IMR-90 (cell line): ENCODE results near the gene B3GNT9. TPM values are rescaled to one million over a fixed set of nuclear protein-coding genes. Genes with fewer than 3 reads are reported as not detected.

ENCODE experiments used
- ATAC-seq: fragments of 200-7000 bp; cut with Tn5 transposase; 2 replicates; pipeline ENCODE4 v1.9.1; 2020; ENCODE audit warnings: low read depth, mild to moderate bottlenecking, moderate library complexity
- BruUV-seq: library from RNA; stranded (reverse); fragments of 400-500 nt; replicated peaks from 2 replicates; lab custom pipeline; 2021; lab: Mats Ljungman, UMichigan
- CTCF ChIA-PET: fragments of 300-600 bp; formaldehyde crosslinking; extraction: SDS; loops from one replicate; lab custom pipeline; 2021; ENCODE audit warnings: antibody characterized with exemption; lab: Yijun Ruan, JAX
- POLR2A ChIA-PET: fragments of 300-600 bp; sonication (Branson Sonifier 250); formaldehyde crosslinking; loops from one replicate; lab custom pipeline; 2022; ENCODE audit warnings: antibody characterized with exemption; ENCODE audit not compliant: unreplicated experiment; lab: Charles Lee
- DNase-seq: peaks from one replicate; pipeline ENCODE4 v3.0.0; 2013
- H2AFZ ChIP-seq: replicated peaks from 2 replicates; pipeline ENCODE3; 2013; ENCODE audit warnings: low read length, mild to moderate bottlenecking; ENCODE audit not compliant: poor library complexity
- H2AK5ac ChIP-seq: 2 replicates; pipeline ENCODE4 v1.6.1; 2013; ENCODE audit warnings: low read depth, low read length, inconsistent platforms
- H2AK9ac ChIP-seq: replicated peaks from 2 replicates; pipeline ENCODE3; 2013; ENCODE audit warnings: mild to moderate bottlenecking, low read depth, low read length, moderate library complexity; ENCODE audit not compliant: poor library complexity
- H2BK120ac ChIP-seq: 2 replicates; pipeline ENCODE4 v1.6.1; 2013; ENCODE audit warnings: low read depth, low read length, inconsistent platforms
- H2BK15ac ChIP-seq: 3 replicates; pipeline ENCODE4 v1.6.1; 2013; ENCODE audit warnings: low read depth, low read length, inconsistent platforms
- H2BK20ac ChIP-seq: 2 replicates; pipeline ENCODE4 v1.6.1; 2013; ENCODE audit warnings: low read depth, mild to moderate bottlenecking, inconsistent platforms, low read length, moderate library complexity
- H2BK5ac ChIP-seq: 2 replicates; pipeline ENCODE4 v1.6.1; 2013; ENCODE audit warnings: mild to moderate bottlenecking, low read depth, low read length, inconsistent platforms; ENCODE audit not compliant: poor library complexity, severe bottlenecking
- H3K14ac ChIP-seq: replicated peaks from 2 replicates; pipeline ENCODE4 v1.6.1; 2013; ENCODE audit warnings: low read depth, low read length, inconsistent platforms
- H3K18ac ChIP-seq: 2 replicates; pipeline ENCODE4 v1.6.1; 2013; ENCODE audit warnings: low read depth, low read length, control low read depth
- H3K23ac ChIP-seq: 2 replicates; pipeline ENCODE4 v1.6.1; 2013; ENCODE audit warnings: low read depth, low read length, inconsistent platforms
- H3K27ac ChIP-seq: 2 replicates; pipeline ENCODE4 v1.5.1; 2013; ENCODE audit warnings: mild to moderate bottlenecking, control low read depth, low read length; ENCODE audit not compliant: insufficient read depth
- H3K27me3 ChIP-seq: 2 replicates; pipeline ENCODE4 v1.6.1; 2013; ENCODE audit warnings: low read length; ENCODE audit not compliant: control insufficient read depth, insufficient read depth
- H3K36me3 ChIP-seq: 2 replicates; pipeline ENCODE4 v1.6.1; 2013; ENCODE audit warnings: low read length, mixed read lengths; ENCODE audit not compliant: control insufficient read depth, insufficient read depth
- H3K4ac ChIP-seq: 2 replicates; pipeline ENCODE4 v1.6.1; 2013; ENCODE audit warnings: low read depth, low read length, inconsistent platforms
- H3K4me1 ChIP-seq: 2 replicates; pipeline ENCODE4 v1.6.1; 2013; ENCODE audit warnings: low read length, mixed read lengths; ENCODE audit not compliant: control insufficient read depth, insufficient read depth
- H3K4me2 ChIP-seq: 2 replicates; pipeline ENCODE4 v1.6.1; 2013; ENCODE audit warnings: low read depth, mild to moderate bottlenecking, control low read depth, low read length, moderate library complexity
- H3K4me3 ChIP-seq: 2 replicates; pipeline ENCODE4 v1.5.1; 2013; ENCODE audit warnings: low read depth, mild to moderate bottlenecking, control low read depth, low read length, moderate library complexity; ENCODE audit not compliant: insufficient read depth
- H3K56ac ChIP-seq: 2 replicates; pipeline ENCODE4 v1.6.1; 2013; ENCODE audit warnings: low read length, inconsistent platforms; ENCODE audit not compliant: insufficient read depth; ENCODE audit errors: extremely low read depth
- H3K79me1 ChIP-seq, 2 experiments: 2 replicates each; pipeline ENCODE4 v1.6.1; 2013; ENCODE audit warnings: low read length in 2 of 2, inconsistent platforms in 1 of 2, low read depth in 1 of 2
- H3K9ac ChIP-seq: 2 replicates; pipeline ENCODE4 v1.6.1; 2013; ENCODE audit warnings: low read depth, low read length, control low read depth
- H3K9me1 ChIP-seq: 2 replicates; pipeline ENCODE4 v1.6.1; 2013; ENCODE audit warnings: low read length, inconsistent platforms; ENCODE audit not compliant: insufficient read depth
- H3K9me3 ChIP-seq: 2 replicates; pipeline ENCODE4 v1.6.1; 2013; ENCODE audit warnings: low read length; ENCODE audit not compliant: control insufficient read depth, insufficient read depth
- H4K20me1 ChIP-seq: 2 replicates; pipeline ENCODE4 v1.6.1; 2013; ENCODE audit warnings: low read length, inconsistent platforms; ENCODE audit not compliant: insufficient read depth
- H4K5ac ChIP-seq: 2 replicates; pipeline ENCODE4 v1.6.1; 2013; ENCODE audit warnings: mild to moderate bottlenecking, low read depth, low read length, control low read depth
- H4K8ac ChIP-seq, 2 experiments: 2 replicates each; pipeline ENCODE4 v1.6.1; 2013; ENCODE audit warnings: low read depth in 2 of 2, low read length in 2 of 2, control low read depth in 1 of 2, inconsistent platforms in 1 of 2
- H4K91ac ChIP-seq: 2 replicates; pipeline ENCODE4 v1.6.1; 2013; ENCODE audit warnings: low read depth, low read length, inconsistent platforms; ENCODE audit not compliant: insufficient read depth
- BHLHE40 ChIP-seq: fragments of 150-350 bp; IDR thresholded peaks from 2 replicates; pipeline ENCODE4 v1.6.1; 2016; ENCODE audit warnings: mild to moderate bottlenecking, low read depth, low read length
- CEBPB ChIP-seq: IDR thresholded peaks from 2 replicates; pipeline ENCODE4 v1.6.1; 2012; ENCODE audit warnings: low read depth, low read length, improper control_type of control experiment
- CHD1 ChIP-seq: IDR thresholded peaks from 2 replicates; pipeline ENCODE4 v1.6.1; 2012; ENCODE audit warnings: low read depth, low read length, improper control_type of control experiment
- ELK1 ChIP-seq: fragments of 150-350 bp; IDR thresholded peaks from 2 replicates; pipeline ENCODE4 v1.6.1; 2016; ENCODE audit warnings: low read depth, mild to moderate bottlenecking, low read length, moderate library complexity, borderline replicate concordance
- FOS ChIP-seq: fragments of 150-350 bp; IDR thresholded peaks from 2 replicates; pipeline ENCODE4 v1.6.1; 2016; ENCODE audit warnings: low read depth, low read length
- MAFK ChIP-seq: IDR thresholded peaks from 2 replicates; pipeline ENCODE4 v1.6.1; 2012; ENCODE audit warnings: low read depth, low read length, improper control_type of control experiment
- MAZ ChIP-seq: IDR thresholded peaks from 2 replicates; pipeline ENCODE4 v1.6.1; 2012; ENCODE audit warnings: low read depth, mild to moderate bottlenecking, low read length, improper control_type of control experiment, moderate library complexity, borderline replicate concordance
- MXI1 ChIP-seq: IDR thresholded peaks from 2 replicates; pipeline ENCODE4 v1.6.1; 2012; ENCODE audit warnings: low read depth, mild to moderate bottlenecking, low read length, moderate library complexity, borderline replicate concordance
- NFE2L2 ChIP-seq: fragments of 150-350 bp; IDR thresholded peaks from 2 replicates; pipeline ENCODE4 v1.6.1; 2016; ENCODE audit warnings: low read depth, mild to moderate bottlenecking, low read length
- POLR2A ChIP-seq: IDR thresholded peaks from 2 replicates; pipeline ENCODE4 v1.6.1; 2012; ENCODE audit warnings: mild to moderate bottlenecking, low read depth, low read length
- RAD21 ChIP-seq: IDR thresholded peaks from 2 replicates; pipeline ENCODE4 v1.6.1; 2012; ENCODE audit warnings: low read length, improper control_type of control experiment
- RCOR1 ChIP-seq: IDR thresholded peaks from 2 replicates; pipeline ENCODE4 v1.6.1; 2012; ENCODE audit warnings: mild to moderate bottlenecking, low read length, improper control_type of control experiment; ENCODE audit not compliant: insufficient replicate concordance
- RFX5 ChIP-seq: IDR thresholded peaks from 2 replicates; pipeline ENCODE4 v1.8.0; 2012; ENCODE audit warnings: low read depth, mild to moderate bottlenecking, low read length, moderate library complexity
- SMC3 ChIP-seq: fragments of 150-350 bp; IDR thresholded peaks from 2 replicates; pipeline ENCODE4 v1.6.1; 2016; ENCODE audit warnings: low read depth, mild to moderate bottlenecking, antibody characterized with exemption, low read length, moderate library complexity
- WGBS, 2 experiments: methylation state at CpG; one replicate each; pipeline versions ENCODE4 v1.1.5 to v1.1.7; 2013; ENCODE audit warnings: missing lambda C conversion rate in 2 of 2; ENCODE audit not compliant: insufficient read length in 1 of 2; ENCODE audit errors: extremely low coverage in 2 of 2; 5-methylcytosine and 5-hydroxymethylcytosine counted together
- dilution Hi-C: fragments of 300-500 bp; cut with HindIII; formaldehyde crosslinking; loops from one replicate; pipeline ENCODE4 v1.14.3; 2018; ENCODE audit warnings: low sequenced_read_pairs; ENCODE audit not compliant: unreplicated experiment
- in situ Hi-C: fragments of 300-500 bp; cut with MboI; formaldehyde crosslinking; loops from 3 replicates; pipeline ENCODE4 v1.14.3; 2019; ENCODE audit warnings: low sequenced_read_pairs, inconsistent platforms, mixed read lengths
- intact Hi-C: fragments of 100-400 bp; cut with micrococcal nuclease; formaldehyde crosslinking; loops from 2 replicates; pipeline ENCODE4 v1.10.0; 2022
- polyA plus RNA-seq, 3 experiments: library from polyadenylated mRNA; depleted of rRNA; stranded (reverse); fragments of >200 nt; gene quantifications; 2 replicates each; pipeline ENCODE4 v1.2.3, GENCODE V29; 2012; ENCODE audit warnings: low replicate concordance in 1 of 3
- total RNA-seq: library from RNA; depleted of rRNA; stranded (reverse); fragments of >200 nt; gene quantifications from 2 replicates; pipeline ENCODE4 v1.2.3, GENCODE V29; 2012
- TF ChIP-seq, protein P1 (sequence below): conservative IDR thresholded peaks from 2 replicates; pipeline ENCODE4 v1.5.1; 2012; ENCODE audit warnings: mild to moderate bottlenecking, low read depth, low read length, improper control_type of control experiment
- TF ChIP-seq, protein P2 (sequence below): fragments of 150-350 bp; IDR thresholded peaks from 2 replicates; pipeline ENCODE4 v1.6.1; 2017; ENCODE audit warnings: mild to moderate bottlenecking, antibody characterized with exemption, low read length, low read depth

Gene B3GNT9
- total and polyA plus RNA-seq, 2 of the 4 experiments (the other 2 are of a cell fraction), result 5.0 to 12.0 TPM

- Histone ChIP-seq H4K91ac (peak overlapping the region; percentile 24; the same call in 1 of the 2 replicates), H3K27ac (no peak overlapping the region; the same call in 1 of the 2 replicates), H3K4me2 (no peak overlapping the region), H4K5ac (peak overlapping the region; percentile 67), H2BK20ac (no peak overlapping the region), H3K79me1 (peaks cover 9 to 31% of the 10 kb centered on the region in 2 experiments; a peak in 3 of 4 replicates), H3K14ac (no peak overlapping the region), H2AK9ac (no peak overlapping the region), H2BK15ac (peak overlapping the region; percentile 21; the same call in 2 of the 3 replicates), H3K18ac (peak overlapping the region; percentile 1; the same call in 1 of the 2 replicates), H2AFZ (peak overlapping the region; percentile 98), H2BK5ac (no peak overlapping the region), H3K9ac (no peak overlapping the region), H3K56ac (no peak overlapping the region), H3K9me1 (peaks cover 20% of the 10 kb centered on the region), H3K4me1 (peaks cover 31% of the 10 kb centered on the region), H3K4me3 (no peak overlapping the region), H2BK120ac (peak overlapping the region; percentile 15; the same call in 1 of the 2 replicates), H3K4ac (peak overlapping the region; percentile 67), H3K23ac (peak overlapping the region; percentile 21; the same call in 1 of the 2 replicates), H2AK5ac (peak overlapping the region; percentile 66), H4K8ac (peak overlapping the region in 1 of 2 experiments; percentile 95; a peak in 2 of 4 replicates), H3K9me3 (no peaks in the 10 kb centered on the region), H3K27me3 (peaks cover 17% of the 10 kb centered on the region; the same call in 1 of the 2 replicates), H4K20me1 (no peaks in the 10 kb centered on the region), H3K36me3 (no peaks in the 10 kb centered on the region)
- CTCF ChIA-PET, result interaction anchor here (1.1 to 1.3 kb wide), 2 partner anchors 14 to 17 kb away, joined by 4 to 5 read pairs; no protein-coding TSS in a partner anchor
- ATAC-seq (no peak), DNase-seq (no peak)
- in situ Hi-C loops, result no loop called here
- POLR2A ChIA-PET, result interaction anchor here (0.6 kb wide), 1 partner anchor 232 kb away, joined by 3 read pairs; no protein-coding TSS in a partner anchor
- TF ChIP-seq RAD21, result no peak
- no peak for TF ChIP-seq RFX5
- no peak for TF ChIP-seq POLR2A
- no peak for TF ChIP-seq MAFK
- TF ChIP-seq NFE2L2, result no peak
- TF ChIP-seq MAZ, result no peak
- no peak for TF ChIP-seq CHD1
- TF ChIP-seq BHLHE40, result no peak
- TF ChIP-seq, protein P1, sequence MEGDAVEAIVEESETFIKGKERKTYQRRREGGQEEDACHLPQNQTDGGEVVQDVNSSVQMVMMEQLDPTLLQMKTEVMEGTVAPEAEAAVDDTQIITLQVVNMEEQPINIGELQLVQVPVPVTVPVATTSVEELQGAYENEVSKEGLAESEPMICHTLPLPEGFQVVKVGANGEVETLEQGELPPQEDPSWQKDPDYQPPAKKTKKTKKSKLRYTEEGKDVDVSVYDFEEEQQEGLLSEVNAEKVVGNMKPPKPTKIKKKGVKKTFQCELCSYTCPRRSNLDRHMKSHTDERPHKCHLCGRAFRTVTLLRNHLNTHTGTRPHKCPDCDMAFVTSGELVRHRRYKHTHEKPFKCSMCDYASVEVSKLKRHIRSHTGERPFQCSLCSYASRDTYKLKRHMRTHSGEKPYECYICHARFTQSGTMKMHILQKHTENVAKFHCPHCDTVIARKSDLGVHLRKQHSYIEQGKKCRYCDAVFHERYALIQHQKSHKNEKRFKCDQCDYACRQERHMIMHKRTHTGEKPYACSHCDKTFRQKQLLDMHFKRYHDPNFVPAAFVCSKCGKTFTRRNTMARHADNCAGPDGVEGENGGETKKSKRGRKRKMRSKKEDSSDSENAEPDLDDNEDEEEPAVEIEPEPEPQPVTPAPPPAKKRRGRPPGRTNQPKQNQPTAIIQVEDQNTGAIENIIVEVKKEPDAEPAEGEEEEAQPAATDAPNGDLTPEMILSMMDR, result no peak
- no peak for TF ChIP-seq MXI1
- TF ChIP-seq, protein P2, sequence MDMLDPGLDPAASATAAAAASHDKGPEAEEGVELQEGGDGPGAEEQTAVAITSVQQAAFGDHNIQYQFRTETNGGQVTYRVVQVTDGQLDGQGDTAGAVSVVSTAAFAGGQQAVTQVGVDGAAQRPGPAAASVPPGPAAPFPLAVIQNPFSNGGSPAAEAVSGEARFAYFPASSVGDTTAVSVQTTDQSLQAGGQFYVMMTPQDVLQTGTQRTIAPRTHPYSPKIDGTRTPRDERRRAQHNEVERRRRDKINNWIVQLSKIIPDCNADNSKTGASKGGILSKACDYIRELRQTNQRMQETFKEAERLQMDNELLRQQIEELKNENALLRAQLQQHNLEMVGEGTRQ, result no peak
- TF ChIP-seq FOS, result no peak
- no peak for TF ChIP-seq ELK1
- no peak for TF ChIP-seq CEBPB
- TF ChIP-seq SMC3, result no peak
- no peak for TF ChIP-seq RCOR1
- 24% methylated on average over 3 of the region's 9 CpGs; no CpG with 5 or more reads in 1 of the 2 experiments for WGBS, 2 experiments
- intact Hi-C loops, result no loop called here
- dilution Hi-C loops, result no loop called here
- no TSS peak for BruUV-seq
These were observed 18.2 kb upstream of the B3GNT9 start for GRCh38 chr16:67169011-67169451.
